ENCODE measurements around the gene BMP8B.
A peak's percentile ranks its signal among the peaks of the same experiment; 100 is the strongest.

BMP8B gene

DNA sequence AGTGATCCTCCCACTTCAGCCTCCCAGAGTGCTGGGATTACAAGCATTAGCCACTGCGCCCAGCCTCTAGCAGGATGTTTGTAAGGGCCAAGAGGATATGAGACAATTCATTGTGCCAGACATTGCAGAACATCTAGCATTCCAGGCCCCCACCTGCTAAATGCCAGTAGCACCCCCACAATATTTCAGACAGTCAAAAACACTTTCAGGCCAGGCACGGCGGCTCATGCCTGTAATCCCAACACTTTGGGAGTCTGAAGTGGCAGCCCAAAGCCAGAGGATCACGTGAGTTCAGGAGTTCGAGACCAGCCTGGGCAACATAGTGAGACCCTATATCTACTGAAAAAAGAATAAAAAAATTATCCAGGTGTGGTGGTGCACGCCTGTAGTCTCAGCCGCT is 37.1 kb downstream of the BMP8B start:
- H3K36me3 ChIP-seq (ENCODE audit: control insufficient read depth in 1 of 2, insufficient read depth in 2 of 2, low read length in 2 of 2): peaks cover 51 to 97% of the 10 kb centered on the region in 2 donors
- H3K9me3 ChIP-seq (ENCODE audit: control insufficient read depth in 1 of 2, low read length in 2 of 2): no peaks in the 10 kb centered on the region
- no peak overlapping the region for H3K27ac ChIP-seq (ENCODE audit: low read depth, low read length)

DNA sequence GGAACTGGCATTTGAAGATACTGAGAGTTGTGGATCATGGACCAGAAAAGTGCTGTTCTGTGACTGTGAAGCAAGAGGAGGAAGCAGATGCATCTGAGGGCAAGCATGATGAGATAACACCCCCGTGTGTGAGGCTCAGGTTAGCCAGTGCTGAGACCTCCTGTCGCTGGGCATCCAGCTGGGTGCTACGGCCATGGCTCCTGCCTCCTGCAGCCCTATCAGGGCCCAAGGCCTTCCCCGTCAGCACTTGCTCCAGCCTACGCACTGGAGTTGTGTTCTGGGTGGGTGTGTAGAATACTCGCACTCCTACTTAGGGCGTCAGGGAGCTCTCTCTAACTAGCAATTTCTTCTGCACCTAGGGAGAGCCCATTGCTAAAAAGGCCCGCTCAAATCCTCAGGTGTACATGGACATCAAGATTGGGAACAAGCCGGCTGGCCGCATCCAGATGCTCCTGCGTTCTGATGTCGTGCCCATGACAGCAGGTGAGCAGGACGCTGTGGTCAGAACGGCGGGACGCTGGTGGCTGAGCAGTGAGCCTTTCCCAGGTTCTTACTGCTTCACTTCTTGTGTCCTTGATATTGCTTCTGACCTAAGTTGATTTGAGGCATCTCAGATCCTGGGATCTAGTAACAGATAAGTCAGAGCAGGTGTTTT is 43.5 kb downstream of the BMP8B start:
- Histone ChIP-seq H3K9me3 (ENCODE audit: control insufficient read depth in 1 of 2, low read length in 2 of 2) (no peaks in the 10 kb centered on the region), H3K27ac (ENCODE audit: low read depth, low read length) (no peak overlapping the region), H3K27me3 (ENCODE audit: control insufficient read depth in 1 of 2, insufficient read depth in 2 of 2, low read length in 2 of 2) (no peaks in the 10 kb centered on the region), H3K4me1 (ENCODE audit: control insufficient read depth in 1 of 2, insufficient read depth in 2 of 2, low read length in 2 of 2) (peaks cover 0 to 2% of the 10 kb centered on the region in 2 donors), H3K36me3 (ENCODE audit: control insufficient read depth in 1 of 2, insufficient read depth in 2 of 2, low read length in 2 of 2) (peaks cover 60 to 89% of the 10 kb centered on the region in 2 donors), H3K9ac (ENCODE audit: low read depth in 1 of 2, low read length in 2 of 2) (no peak overlapping the region), H3K4me3 (ENCODE audit: low read depth in 1 of 2, low read length in 2 of 2) (no peak overlapping the region)

More for the DNA sequence above, 37.1 kb downstream of the BMP8B start:
- Histone ChIP-seq H3K27me3 (ENCODE audit: control insufficient read depth in 1 of 2, insufficient read depth in 2 of 2, low read length in 2 of 2) (no peaks in the 10 kb centered on the region), H3K4me3 (ENCODE audit: low read depth in 1 of 2, low read length in 2 of 2) (no peak overlapping the region), H3K9ac (ENCODE audit: low read depth in 1 of 2, low read length in 2 of 2) (no peak overlapping the region), H3K4me1 (ENCODE audit: control insufficient read depth in 1 of 2, insufficient read depth in 2 of 2, low read length in 2 of 2) (no peaks in the 10 kb centered on the region)

DNA sequence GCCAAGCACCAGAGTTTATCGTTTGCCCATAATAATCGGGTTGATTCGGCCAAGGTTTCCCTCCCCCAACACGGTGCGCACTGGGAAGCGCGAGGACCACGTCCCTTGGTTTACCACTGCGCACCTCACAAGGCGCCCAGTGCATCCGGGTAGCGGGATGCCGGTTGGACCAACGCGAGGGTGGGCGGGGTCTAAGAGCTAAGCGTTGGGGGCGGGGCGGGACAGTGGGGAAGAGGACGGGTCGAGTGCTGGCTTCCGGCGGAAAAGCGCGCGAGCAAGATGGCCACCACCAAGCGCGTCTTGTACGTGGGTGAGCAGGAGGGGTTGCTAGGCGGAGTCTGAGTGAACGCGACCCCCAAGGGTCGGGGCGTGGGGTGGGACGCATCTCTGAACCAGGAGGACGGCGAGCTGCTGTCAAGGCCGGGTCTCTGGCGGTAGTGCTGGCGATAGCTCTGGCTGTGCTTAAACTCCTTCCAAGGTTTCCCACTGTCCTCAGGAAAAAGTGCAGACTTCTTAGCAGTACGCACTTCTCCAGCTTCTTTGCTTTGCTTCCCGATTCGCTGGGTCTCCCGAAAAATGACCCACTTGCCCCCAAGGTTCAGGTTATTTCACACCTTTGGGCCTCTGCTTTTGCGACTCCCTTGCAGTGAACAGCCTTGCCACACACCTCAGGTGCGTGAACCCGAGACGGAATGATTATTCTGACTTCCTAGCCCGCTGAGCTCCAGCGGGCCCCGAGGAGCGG is 49.9 kb downstream of the BMP8B start, which contains the start of gene PPIE:
PPIE (plus strand) TSS at position 261 of the 745 bp plus-strand sequence; CDS start at position 280, 19 bp downstream.
- Histone ChIP-seq H3K27me3 (ENCODE audit: control insufficient read depth in 1 of 2, insufficient read depth in 2 of 2, low read length in 2 of 2) (peaks cover 2 to 3% of the 10 kb centered on the region in 2 donors), H3K9me3 (ENCODE audit: control insufficient read depth in 1 of 2, low read length in 2 of 2) (no peaks in the 10 kb centered on the region), H3K4me1 (ENCODE audit: control insufficient read depth in 1 of 2, insufficient read depth in 2 of 2, low read length in 2 of 2) (peaks cover 12 to 13% of the 10 kb centered on the region in 2 donors), H3K4me3 (ENCODE audit: low read depth in 1 of 2, low read length in 2 of 2) (peak within 1 kb of the TSS; percentile 99), H3K36me3 (ENCODE audit: control insufficient read depth in 1 of 2, insufficient read depth in 2 of 2, low read length in 2 of 2) (peaks cover 23 to 27% of the 10 kb centered on the region in 2 donors), H3K9ac (ENCODE audit: low read depth in 1 of 2, low read length in 2 of 2) (peak within 1 kb of the TSS; percentile 92 to 96), H3K27ac (ENCODE audit: low read depth, low read length) (no peak within 1 kb of the TSS)

DNA sequence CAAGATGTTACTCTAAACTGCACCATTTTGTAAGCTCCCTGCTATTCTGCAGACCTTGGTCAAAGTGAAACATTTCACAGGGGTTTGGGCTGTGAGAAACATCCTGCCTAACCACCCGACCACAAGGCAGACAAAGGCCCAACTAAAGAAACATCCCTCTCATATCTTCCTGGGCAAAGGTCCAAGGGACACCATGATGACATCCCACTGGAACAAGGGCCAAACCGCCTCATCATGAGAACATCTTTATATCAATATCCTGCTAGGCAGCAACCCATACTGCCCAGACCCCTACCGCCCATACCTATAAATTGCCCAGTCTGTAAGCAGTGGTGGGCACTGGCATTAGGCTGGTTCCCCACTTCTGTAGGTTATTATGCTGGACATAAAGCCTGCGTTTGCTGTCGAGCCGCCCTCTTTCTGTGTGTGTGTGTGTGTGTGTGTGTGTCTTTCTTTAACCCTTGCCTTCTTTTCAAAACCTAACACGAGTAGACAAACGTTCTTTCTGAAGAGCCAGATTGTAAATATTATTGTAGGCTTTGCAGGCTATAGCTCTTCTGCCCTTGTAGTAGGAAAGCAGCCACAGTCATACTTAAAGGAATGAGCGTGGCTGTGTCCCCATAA is 51.0 kb downstream of the BMP8B start:
- peaks cover 6 to 10% of the 10 kb centered on the region in 2 donors for H3K27me3 ChIP-seq (ENCODE audit: control insufficient read depth in 1 of 2, insufficient read depth in 2 of 2, low read length in 2 of 2)
- H3K9ac ChIP-seq (ENCODE audit: low read depth in 1 of 2, low read length in 2 of 2): no peak overlapping the region
- H3K9me3 ChIP-seq (ENCODE audit: control insufficient read depth in 1 of 2, low read length in 2 of 2): no peaks in the 10 kb centered on the region
- no peak overlapping the region for H3K27ac ChIP-seq (ENCODE audit: low read depth, low read length)
- H3K4me3 ChIP-seq (ENCODE audit: low read depth in 1 of 2, low read length in 2 of 2): no peak overlapping the region
- peaks cover 14 to 16% of the 10 kb centered on the region in 2 donors for H3K36me3 ChIP-seq (ENCODE audit: control insufficient read depth in 1 of 2, insufficient read depth in 2 of 2, low read length in 2 of 2)
- peaks cover 12 to 13% of the 10 kb centered on the region in 2 donors for H3K4me1 ChIP-seq (ENCODE audit: control insufficient read depth in 1 of 2, insufficient read depth in 2 of 2, low read length in 2 of 2)

DNA sequence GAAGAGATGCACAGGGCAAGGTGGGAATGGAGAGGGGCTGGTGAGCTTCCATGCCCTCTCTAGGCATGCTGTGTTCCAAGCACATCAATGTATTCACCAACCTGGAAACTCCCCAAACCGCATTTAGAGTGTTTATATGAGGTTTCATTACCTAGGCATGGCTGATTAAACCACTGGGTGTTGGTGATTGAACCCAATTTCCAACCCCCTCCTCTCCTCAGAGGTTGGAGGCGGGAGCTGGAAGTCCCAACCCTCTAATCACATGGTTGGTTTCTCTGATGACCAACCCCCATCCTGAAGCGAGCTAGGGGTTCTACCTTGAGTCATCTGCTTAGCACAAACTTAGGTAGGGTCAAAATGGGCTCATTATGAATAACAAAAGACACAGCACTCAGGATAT is 52.9 kb downstream of the BMP8B start:
- Histone ChIP-seq H3K9me3 (ENCODE audit: control insufficient read depth in 1 of 2, low read length in 2 of 2) (no peaks in the 10 kb centered on the region), H3K27me3 (ENCODE audit: control insufficient read depth in 1 of 2, insufficient read depth in 2 of 2, low read length in 2 of 2) (peaks cover 10 to 14% of the 10 kb centered on the region in 2 donors), H3K4me1 (ENCODE audit: control insufficient read depth in 1 of 2, insufficient read depth in 2 of 2, low read length in 2 of 2) (peaks cover 12 to 13% of the 10 kb centered on the region in 2 donors), H3K36me3 (ENCODE audit: control insufficient read depth in 1 of 2, insufficient read depth in 2 of 2, low read length in 2 of 2) (peaks cover 0 to 4% of the 10 kb centered on the region in 2 donors), H3K27ac (ENCODE audit: low read depth, low read length) (no peak overlapping the region), H3K4me3 (ENCODE audit: low read depth in 1 of 2, low read length in 2 of 2) (no peak overlapping the region), H3K9ac (ENCODE audit: low read depth in 1 of 2, low read length in 2 of 2) (no peak overlapping the region)

DNA sequence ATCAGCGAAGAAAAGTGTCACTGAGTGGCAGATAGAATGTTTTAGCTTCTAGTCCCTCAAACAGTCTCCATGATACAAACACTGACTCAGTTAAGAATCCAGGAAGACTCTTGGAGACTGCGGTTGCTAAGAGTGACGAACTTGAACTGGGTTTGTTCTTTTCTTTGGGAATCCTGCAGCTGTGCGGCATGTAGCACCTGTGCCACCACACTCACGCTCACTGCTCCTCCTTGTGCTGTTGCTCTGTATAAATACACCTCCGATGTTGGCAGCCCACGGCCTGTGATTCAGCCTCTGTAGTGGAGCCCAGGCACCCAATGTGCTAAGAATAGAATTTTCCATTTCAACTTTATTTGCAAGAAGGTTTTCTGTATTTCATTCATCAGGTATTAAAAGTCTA is 55.5 kb downstream of the BMP8B start:
- H3K9me3 ChIP-seq (ENCODE audit: control insufficient read depth in 1 of 2, low read length in 2 of 2): no peaks in the 10 kb centered on the region

DNA sequence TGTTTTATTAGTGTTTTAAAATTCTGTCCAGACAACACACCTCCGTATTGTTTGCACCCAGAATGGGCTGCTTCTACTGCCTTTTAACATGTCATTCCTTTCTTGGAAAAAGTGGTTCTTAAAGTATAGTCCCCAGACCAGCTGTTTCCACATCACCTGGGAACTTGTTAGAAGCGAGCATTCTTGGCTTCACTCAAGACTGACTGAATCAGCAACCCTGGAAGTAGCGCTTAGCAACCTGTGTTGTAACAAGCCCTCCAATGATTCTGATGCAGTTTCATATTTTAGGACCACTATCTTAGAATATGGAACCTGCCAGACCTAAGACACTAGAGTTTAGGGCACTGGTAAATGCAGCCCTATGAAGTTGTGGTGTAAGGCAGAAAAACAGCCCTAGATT is 55.9 kb downstream of the BMP8B start:
- H3K27ac ChIP-seq (ENCODE audit: low read depth, low read length): no peak overlapping the region
- H3K27me3 ChIP-seq (ENCODE audit: control insufficient read depth in 1 of 2, insufficient read depth in 2 of 2, low read length in 2 of 2): peaks cover 16 to 30% of the 10 kb centered on the region in 2 donors
- no peak overlapping the region for H3K9ac ChIP-seq (ENCODE audit: low read depth in 1 of 2, low read length in 2 of 2)
- H3K4me3 ChIP-seq (ENCODE audit: low read depth in 1 of 2, low read length in 2 of 2): no peak overlapping the region
- H3K9me3 ChIP-seq (ENCODE audit: control insufficient read depth in 1 of 2, low read length in 2 of 2): no peaks in the 10 kb centered on the region
- H3K36me3 ChIP-seq (ENCODE audit: control insufficient read depth in 1 of 2, insufficient read depth in 2 of 2, low read length in 2 of 2): no peaks in the 10 kb centered on the region
- no peaks in the 10 kb centered on the region for H3K4me1 ChIP-seq (ENCODE audit: control insufficient read depth in 1 of 2, insufficient read depth in 2 of 2, low read length in 2 of 2)

More for the DNA sequence above, 55.5 kb downstream of the BMP8B start:
- Histone ChIP-seq H3K4me3 (ENCODE audit: low read depth in 1 of 2, low read length in 2 of 2) (no peak overlapping the region), H3K9ac (ENCODE audit: low read depth in 1 of 2, low read length in 2 of 2) (no peak overlapping the region), H3K4me1 (ENCODE audit: control insufficient read depth in 1 of 2, insufficient read depth in 2 of 2, low read length in 2 of 2) (no peaks in the 10 kb centered on the region), H3K27me3 (ENCODE audit: control insufficient read depth in 1 of 2, insufficient read depth in 2 of 2, low read length in 2 of 2) (peaks cover 12 to 27% of the 10 kb centered on the region in 2 donors), H3K36me3 (ENCODE audit: control insufficient read depth in 1 of 2, insufficient read depth in 2 of 2, low read length in 2 of 2) (no peaks in the 10 kb centered on the region), H3K27ac (ENCODE audit: low read depth, low read length) (no peak overlapping the region)

DNA sequence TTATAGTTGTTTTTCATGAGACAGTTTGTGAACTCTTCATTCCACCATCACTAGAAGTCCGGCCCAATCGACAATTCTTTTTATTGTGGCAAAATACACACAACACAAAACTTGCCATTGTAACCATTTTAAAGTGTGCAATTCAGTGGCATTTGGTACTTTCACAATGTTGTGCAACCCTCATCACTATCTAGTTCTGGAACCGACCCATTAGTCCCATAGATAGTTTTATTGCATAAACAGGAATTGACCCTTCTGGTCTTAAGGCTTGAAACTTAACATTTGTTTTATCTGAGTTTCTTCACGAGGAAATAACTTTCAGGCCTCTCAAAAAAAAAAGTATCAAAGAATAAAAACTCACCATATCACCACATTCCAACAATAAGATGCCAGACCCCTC is 58.8 kb downstream of the BMP8B start:
- H3K9ac ChIP-seq (ENCODE audit: low read depth in 1 of 2, low read length in 2 of 2): no peak overlapping the region
- no peaks in the 10 kb centered on the region for H3K36me3 ChIP-seq (ENCODE audit: control insufficient read depth in 1 of 2, insufficient read depth in 2 of 2, low read length in 2 of 2)
- peaks cover 25 to 37% of the 10 kb centered on the region in 2 donors for H3K27me3 ChIP-seq (ENCODE audit: control insufficient read depth in 1 of 2, insufficient read depth in 2 of 2, low read length in 2 of 2)
- no peak overlapping the region for H3K27ac ChIP-seq (ENCODE audit: low read depth, low read length)
- H3K4me1 ChIP-seq (ENCODE audit: control insufficient read depth in 1 of 2, insufficient read depth in 2 of 2, low read length in 2 of 2): no peaks in the 10 kb centered on the region
- H3K9me3 ChIP-seq (ENCODE audit: control insufficient read depth in 1 of 2, low read length in 2 of 2): no peaks in the 10 kb centered on the region
- H3K4me3 ChIP-seq (ENCODE audit: low read depth in 1 of 2, low read length in 2 of 2): no peak overlapping the region

DNA sequence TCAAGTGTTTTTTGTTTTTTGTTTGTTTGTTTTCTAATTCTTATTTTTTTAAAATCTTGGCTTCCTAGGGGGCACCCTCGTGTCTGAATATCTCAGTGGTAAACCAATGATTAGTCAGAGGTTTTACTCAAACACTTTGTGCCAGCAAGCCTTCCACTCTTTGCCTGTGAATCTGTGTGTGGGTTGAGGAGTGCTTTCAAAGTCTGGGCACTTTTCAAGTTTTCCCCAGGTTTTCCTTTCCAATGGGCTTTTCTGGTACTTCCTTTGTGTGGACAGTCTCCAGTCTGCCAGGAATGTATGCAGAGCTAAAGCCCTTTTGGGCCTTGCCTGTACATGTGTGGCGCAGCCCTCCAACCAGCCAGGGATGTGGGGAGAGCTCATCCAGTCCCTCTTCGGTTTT is 59.6 kb downstream of the BMP8B start:
- Histone ChIP-seq H3K36me3 (ENCODE audit: control insufficient read depth in 1 of 2, insufficient read depth in 2 of 2, low read length in 2 of 2) (no peaks in the 10 kb centered on the region), H3K27me3 (ENCODE audit: control insufficient read depth in 1 of 2, insufficient read depth in 2 of 2, low read length in 2 of 2) (peaks cover 25 to 45% of the 10 kb centered on the region in 2 donors), H3K9me3 (ENCODE audit: control insufficient read depth in 1 of 2, low read length in 2 of 2) (no peaks in the 10 kb centered on the region), H3K4me3 (ENCODE audit: low read depth in 1 of 2, low read length in 2 of 2) (no peak overlapping the region), H3K27ac (ENCODE audit: low read depth, low read length) (no peak overlapping the region), H3K4me1 (ENCODE audit: control insufficient read depth in 1 of 2, insufficient read depth in 2 of 2, low read length in 2 of 2) (no peaks in the 10 kb centered on the region), H3K9ac (ENCODE audit: low read depth in 1 of 2, low read length in 2 of 2) (no peak overlapping the region)

DNA sequence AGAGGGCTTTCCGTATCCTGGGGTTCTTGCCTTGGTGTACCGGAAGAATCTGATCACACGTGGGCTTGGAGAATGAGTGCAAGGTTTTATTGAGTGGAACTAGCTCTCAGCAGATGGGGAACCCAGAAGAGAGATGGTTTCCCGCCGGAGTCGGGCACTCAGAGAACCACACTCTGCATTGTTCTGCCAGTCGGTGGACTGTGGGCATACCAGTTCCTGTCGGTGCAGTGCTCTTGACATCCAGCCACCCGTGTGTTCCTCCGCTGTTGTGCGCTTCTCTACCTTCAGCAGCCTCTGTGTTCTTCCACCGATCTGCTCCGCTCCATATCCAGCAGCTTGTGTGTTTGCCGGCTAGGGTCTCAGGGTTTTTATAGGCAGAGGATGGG is 60.7 kb downstream of the BMP8B start:
- H3K36me3 ChIP-seq (ENCODE audit: control insufficient read depth in 1 of 2, insufficient read depth in 2 of 2, low read length in 2 of 2): no peaks in the 10 kb centered on the region
- H3K9ac ChIP-seq (ENCODE audit: low read depth in 1 of 2, low read length in 2 of 2): no peak overlapping the region
- H3K27me3 ChIP-seq (ENCODE audit: control insufficient read depth in 1 of 2, insufficient read depth in 2 of 2, low read length in 2 of 2): peaks cover 20 to 45% of the 10 kb centered on the region in 2 donors
- no peak overlapping the region for H3K27ac ChIP-seq (ENCODE audit: low read depth, low read length)
- H3K9me3 ChIP-seq (ENCODE audit: control insufficient read depth in 1 of 2, low read length in 2 of 2): no peaks in the 10 kb centered on the region
- no peaks in the 10 kb centered on the region for H3K4me1 ChIP-seq (ENCODE audit: control insufficient read depth in 1 of 2, insufficient read depth in 2 of 2, low read length in 2 of 2)
- no peak overlapping the region for H3K4me3 ChIP-seq (ENCODE audit: low read depth in 1 of 2, low read length in 2 of 2)
